HG02981 (cell line): Measurements from ENCODE around the gene CAB39.
A peak's percentile ranks its signal among the peaks of the same experiment; 100 is the strongest.

Experiments used
- ATAC-seq: cut with Tn5 transposase; IDR thresholded peaks from one replicate; pipeline ENCODE4 v1.9.1; 2021; ENCODE audit warnings: mild to moderate bottlenecking, moderate library complexity; ENCODE audit not compliant: unreplicated experiment

Gene CAB39

GRCh38 chr2:230748087-230748486 lies 35.4 kb downstream of the CAB39 start:
- ATAC-seq: no peak

- no peak for ATAC-seq
Observed at GRCh38 chr2:230749111-230749510, 36.5 kb downstream of the CAB39 start.

- ATAC-seq: no peak
Observed at GRCh38 chr2:230751062-230751461, 38.4 kb downstream of the CAB39 start.

GRCh38 chr2:230754200-230754599 lies 41.6 kb downstream of the CAB39 start:
- no peak for ATAC-seq

- ATAC-seq: no peak
Observed at GRCh38 chr2:230757476-230757875, 44.8 kb downstream of the CAB39 start.

- no peak for ATAC-seq
Observed at GRCh38 chr2:230758566-230759480, 46.2 kb downstream of the CAB39 start.

- no peak for ATAC-seq
Observed at GRCh38 chr2:230759481-230760167, 47.0 kb downstream of the CAB39 start.

GRCh38 chr2:230761704-230762103 lies 49.1 kb downstream of the CAB39 start:
- no peak for ATAC-seq

GRCh38 chr2:230762317-230762896 lies 49.8 kb downstream of the CAB39 start:
- peak; percentile 89 for ATAC-seq

GRCh38 chr2:230764346-230764745 lies 51.7 kb downstream of the CAB39 start:
- ATAC-seq: no peak

GRCh38 chr2:230765611-230766300 lies 53.1 kb downstream of the CAB39 start:
- ATAC-seq: no peak

- ATAC-seq: no peak
Observed at GRCh38 chr2:230767862-230768388, 55.3 kb downstream of the CAB39 start.

GRCh38 chr2:230770804-230771203 lies 58.2 kb downstream of the CAB39 start:
- ATAC-seq: no peak

GRCh38 chr2:230772156-230772555 lies 59.5 kb downstream of the CAB39 start:
- ATAC-seq: no peak

GRCh38 chr2:230773039-230773773 lies 60.6 kb downstream of the CAB39 start:
- no peak for ATAC-seq

GRCh38 chr2:230774348-230774951 lies 61.8 kb downstream of the CAB39 start:
- no peak for ATAC-seq

- no peak for ATAC-seq
Observed at GRCh38 chr2:230775737-230776136, 63.1 kb downstream of the CAB39 start.

- ATAC-seq: no peak
Observed at GRCh38 chr2:230777721-230778120, 65.1 kb downstream of the CAB39 start.

GRCh38 chr2:230778350-230779063 lies 65.9 kb downstream of the CAB39 start:
- ATAC-seq: peak; percentile 74
